Measurements from ENCODE around the gene KLRC4. TPM values are rescaled to one million over a fixed set of nuclear protein-coding genes. Genes with fewer than 3 reads are reported as not detected.
A peak's percentile ranks its signal among the peaks of the same experiment; 100 is the strongest.
"Not testable (repeated sequence)": the region's sequence is repeated elsewhere in the genome, so short reads cannot be mapped to it uniquely, and the experiment has no call there.

The KLRC4 gene
- polyA plus RNA-seq (2013, experiment 1 of 2; ENCODE audit: insufficient read length) = not detected
- not detected for polyA plus RNA-seq (2013, experiment 2 of 2; ENCODE audit: insufficient read length)

DNA sequence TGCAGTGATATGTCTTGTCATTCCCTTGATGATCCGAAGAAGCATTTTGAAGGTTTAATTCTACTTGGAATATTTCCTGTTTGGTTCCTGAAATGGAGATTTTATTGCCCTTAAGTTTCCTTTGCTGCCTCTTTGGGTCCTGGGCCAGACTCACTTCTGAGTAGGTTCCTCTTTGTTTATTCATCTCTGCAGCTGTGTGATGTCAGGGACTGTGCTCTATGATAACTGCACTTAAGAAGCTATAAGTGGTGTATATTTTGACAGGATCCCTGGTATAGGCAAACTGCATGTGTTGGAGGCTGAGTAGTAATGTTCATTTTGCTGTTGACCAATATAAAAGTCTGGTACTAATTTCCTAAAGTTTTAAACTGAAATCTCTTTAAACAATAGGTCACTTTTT lies at the start of gene KLRC4:
KLRC4 (minus strand) TSS at position 366 of the 400 bp plus-strand sequence; CDS start at position 184, 182 bp downstream.
- peak; percentile 5 for DNase-seq

- no peak for DNase-seq
Observed at GRCh38 chr12:10457760-10458159, 48.2 kb upstream of the KLRC4 start.

- no peak for DNase-seq
Observed at GRCh38 chr12:10456856-10457255, 47.3 kb upstream of the KLRC4 start.

DNA sequence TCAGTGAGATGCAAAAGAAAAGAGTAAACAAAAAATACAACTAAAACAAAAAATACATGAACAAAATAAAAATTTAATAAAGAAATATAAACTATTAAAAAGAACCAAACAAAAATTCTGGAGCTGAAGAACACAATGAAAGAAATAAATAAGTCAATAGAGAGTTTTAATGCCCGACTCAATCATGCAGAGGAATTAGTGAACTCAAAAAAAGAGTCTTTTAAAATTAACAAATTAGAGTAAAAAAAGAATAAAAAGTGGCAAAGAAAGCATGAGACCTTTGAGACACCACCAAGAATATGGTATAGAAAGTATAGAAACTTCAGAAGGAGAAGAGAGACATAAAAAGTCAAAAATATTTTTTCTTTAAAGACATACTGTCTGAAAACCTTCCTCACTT lies 46.2 kb upstream of the KLRC4 start:
- DNase-seq = no peak

- no peak for DNase-seq
Observed at GRCh38 chr12:10454531-10454930, 45.0 kb upstream of the KLRC4 start.

DNA sequence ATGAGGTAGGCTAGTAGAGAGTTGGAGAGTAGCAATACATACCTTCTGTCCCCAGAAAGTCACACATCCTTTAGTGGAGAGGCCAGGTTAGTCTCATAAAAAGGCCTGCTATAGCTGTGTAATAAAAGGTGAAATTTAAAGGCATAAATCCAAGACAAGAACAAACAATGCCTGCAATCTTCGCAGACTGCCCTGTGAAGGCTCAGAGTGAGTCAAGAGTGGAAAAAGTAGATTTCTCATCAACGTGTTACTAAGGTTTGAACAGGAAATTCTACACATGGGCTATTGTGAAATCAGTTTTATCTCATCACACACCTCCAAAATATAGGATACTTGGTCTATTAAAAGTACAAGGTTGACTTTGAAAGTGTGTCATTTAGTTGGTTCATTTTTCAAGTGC lies 43.6 kb upstream of the KLRC4 start, which contains the start of gene KLRC1:
KLRC1 (minus strand) TSS at position 222 of the 400 bp plus-strand sequence. CDS start 2,221 bp downstream, outside the sequence.
- DNase-seq = no peak

- no peak for DNase-seq
Observed at GRCh38 chr12:10448236-10448635, 38.7 kb upstream of the KLRC4 start.

GRCh38 chr12:10446052-10446451 lies 36.5 kb upstream of the KLRC4 start:
- not testable (repeated sequence) for DNase-seq

DNA sequence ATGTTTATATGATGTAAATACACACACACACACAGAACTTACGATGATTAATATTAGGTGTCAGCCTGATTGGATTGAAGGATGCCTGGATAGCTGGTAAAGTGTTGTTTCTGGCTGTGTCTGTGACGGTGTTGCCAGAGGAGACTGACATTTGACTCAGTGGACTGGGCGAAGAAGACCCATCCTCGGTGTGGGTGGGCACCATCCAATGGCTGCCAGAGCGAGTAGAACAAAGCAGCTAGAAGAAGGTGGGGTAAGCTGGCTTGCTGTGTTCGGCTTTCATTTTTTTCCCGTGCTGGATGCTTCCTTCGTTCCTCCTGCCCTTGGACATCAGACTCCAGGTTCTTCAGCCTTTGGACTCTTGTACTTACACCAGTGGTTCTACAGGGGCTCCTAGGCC lies 31.6 kb upstream of the KLRC4 start:
- not testable (repeated sequence) for DNase-seq

DNA sequence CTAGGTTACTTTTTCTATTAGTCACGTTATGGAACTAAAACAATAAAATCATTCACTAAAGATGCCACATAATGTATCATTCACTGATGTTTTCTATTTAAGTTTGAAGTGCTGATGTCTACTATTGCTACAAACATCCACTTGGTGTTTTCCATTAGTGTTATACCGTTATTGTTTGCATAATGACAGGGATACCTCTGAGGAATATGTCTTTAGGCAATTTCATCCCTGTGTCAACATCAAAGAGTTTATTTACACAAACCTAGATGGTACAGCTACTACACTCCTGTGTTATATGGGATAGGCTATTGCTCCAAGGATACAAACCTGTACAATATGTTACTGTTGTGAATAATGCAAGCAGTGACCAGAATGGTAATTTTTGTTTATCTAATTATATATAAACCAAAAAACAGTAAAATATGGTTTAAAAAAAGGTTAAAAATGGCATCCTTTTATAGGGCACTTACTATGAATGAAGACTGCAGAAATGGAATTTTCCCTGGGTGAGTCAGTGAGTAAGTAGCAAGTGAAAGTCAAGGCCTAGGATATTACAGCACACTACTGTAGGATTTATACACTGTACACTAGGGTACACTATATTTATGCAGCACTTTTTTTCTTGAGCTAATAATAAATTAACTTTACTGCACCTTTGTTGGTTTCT lies 30.2 kb upstream of the KLRC4 start:
- not testable (repeated sequence) for DNase-seq

- DNase-seq = not testable (repeated sequence)
Observed at GRCh38 chr12:10437601-10438000, 28.0 kb upstream of the KLRC4 start.

GRCh38 chr12:10435816-10436215 lies 26.3 kb upstream of the KLRC4 start, which contains the start of gene KLRC2:
Gene KLRC2 (minus strand): TSS chr12:10436010. CDS start chr12:10435986, 24 bp downstream.
- peak; percentile 9 for DNase-seq

GRCh38 chr12:10430623-10431022 lies 21.1 kb upstream of the KLRC4 start:
- peak; percentile 3 for DNase-seq

GRCh38 chr12:10425938-10426337 lies 16.4 kb upstream of the KLRC4 start:
- DNase-seq = not testable (repeated sequence)

GRCh38 chr12:10424260-10424899 lies 14.8 kb upstream of the KLRC4 start:
- not testable (repeated sequence) for DNase-seq

DNA sequence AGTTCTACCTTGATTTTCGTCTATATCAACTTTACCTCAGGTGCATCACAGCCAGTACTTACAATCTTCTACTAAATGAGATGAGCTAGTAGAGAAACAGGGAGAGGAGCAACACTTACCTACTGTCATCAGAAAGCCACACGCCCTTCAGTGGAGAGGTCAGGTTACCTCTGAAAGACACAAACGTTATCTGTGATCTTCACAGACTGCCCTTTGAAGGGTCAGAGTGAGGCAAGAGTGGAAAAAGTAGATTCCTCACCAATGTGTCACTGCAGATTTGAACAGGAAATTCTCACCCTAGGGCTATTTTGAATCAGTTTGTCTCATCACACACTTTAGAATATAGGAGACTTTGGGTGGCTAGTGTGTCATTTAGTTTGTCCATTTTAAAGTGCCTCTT lies 12.6 kb upstream of the KLRC4 start:
- not testable (repeated sequence) for DNase-seq

- DNase-seq = not testable (repeated sequence)
Observed at GRCh38 chr12:10420334-10420733, 10.8 kb upstream of the KLRC4 start, which contains the start of gene KLRC3. Gene KLRC3 (minus strand): TSS chr12:10420595. CDS start chr12:10420550, 45 bp downstream.

DNA sequence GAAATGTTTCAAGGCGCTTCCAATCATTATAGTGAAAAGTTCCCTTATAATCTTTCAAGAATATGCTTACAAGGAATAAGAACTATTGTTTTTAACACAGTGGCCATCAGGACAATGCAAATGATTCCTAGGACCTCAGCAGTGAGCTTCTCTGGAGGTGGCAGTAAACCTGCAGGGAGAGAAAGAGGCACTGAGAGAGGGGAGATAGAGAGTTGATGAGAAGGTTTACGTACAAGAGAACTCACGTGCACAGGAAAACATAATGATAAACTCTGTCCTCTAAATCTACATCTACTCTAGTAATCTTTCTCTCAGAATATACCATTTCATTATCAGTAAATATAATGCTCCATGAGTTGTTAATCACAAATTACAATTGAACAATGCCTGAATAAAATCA lies 715 bp downstream of the KLRC4 start:
- no peak for DNase-seq

DNA sequence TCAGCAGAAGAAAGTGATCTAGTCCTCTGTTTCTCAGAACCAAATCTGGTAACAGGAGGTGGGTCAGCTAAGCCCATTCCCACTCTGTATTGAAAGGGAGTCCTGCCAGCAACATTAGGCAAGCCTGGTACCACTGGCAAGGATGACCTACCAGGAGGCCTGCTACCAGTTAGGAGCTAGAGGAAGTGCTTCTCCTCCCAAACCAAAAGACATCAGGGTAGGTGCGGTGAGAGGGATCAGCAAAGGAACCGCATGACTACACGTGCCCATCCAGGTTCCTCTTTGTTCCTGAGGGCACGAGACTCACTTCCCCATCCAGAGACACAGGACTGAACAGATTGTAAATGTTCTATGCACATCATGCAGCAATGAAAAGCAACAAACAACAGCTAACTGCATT lies 2.8 kb downstream of the KLRC4 start:
- no peak for DNase-seq

- DNase-seq = no peak
Observed at GRCh38 chr12:10405294-10405693, 4.3 kb downstream of the KLRC4 start.

DNA sequence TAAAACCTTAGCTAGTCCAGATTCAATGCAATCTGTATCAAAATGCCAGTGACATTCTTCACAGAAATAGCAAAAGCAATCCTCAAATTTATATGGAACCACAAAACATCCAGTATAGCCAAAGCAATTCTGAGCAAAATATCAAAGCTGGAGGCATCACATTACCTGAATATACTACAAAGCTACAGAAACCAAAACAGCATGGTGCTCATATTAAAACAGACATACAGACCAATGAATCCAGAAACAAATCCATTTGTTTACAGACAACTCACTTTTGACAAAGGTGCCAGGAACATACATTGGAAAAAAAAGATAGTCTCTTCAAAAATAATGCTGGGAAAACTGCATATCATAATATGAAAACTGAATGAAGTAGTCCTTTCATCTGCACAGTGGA lies 4.8 kb downstream of the KLRC4 start:
- DNase-seq = no peak

GRCh38 chr12:10400829-10401228 lies 8.7 kb downstream of the KLRC4 start:
- peak; percentile 14 for DNase-seq

DNA sequence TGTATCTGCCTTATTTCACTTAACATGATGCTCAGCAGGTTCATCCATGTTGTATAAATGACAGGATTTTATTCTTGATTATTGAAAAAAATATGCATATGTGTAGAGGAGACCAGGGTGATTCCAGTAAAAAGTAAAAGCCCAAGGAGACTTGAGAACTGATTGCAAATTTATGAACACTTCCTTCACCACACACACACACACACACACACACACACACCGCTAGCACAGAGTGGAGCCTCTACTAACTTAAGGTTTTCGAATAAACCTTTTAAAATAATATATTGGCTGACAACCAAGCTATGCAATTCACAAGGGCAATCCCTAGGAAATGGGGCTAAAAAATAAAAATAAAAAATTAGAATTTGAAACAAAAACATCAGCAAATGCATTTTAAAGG lies 11.4 kb downstream of the KLRC4 start:
- DNase-seq = no peak

DNA sequence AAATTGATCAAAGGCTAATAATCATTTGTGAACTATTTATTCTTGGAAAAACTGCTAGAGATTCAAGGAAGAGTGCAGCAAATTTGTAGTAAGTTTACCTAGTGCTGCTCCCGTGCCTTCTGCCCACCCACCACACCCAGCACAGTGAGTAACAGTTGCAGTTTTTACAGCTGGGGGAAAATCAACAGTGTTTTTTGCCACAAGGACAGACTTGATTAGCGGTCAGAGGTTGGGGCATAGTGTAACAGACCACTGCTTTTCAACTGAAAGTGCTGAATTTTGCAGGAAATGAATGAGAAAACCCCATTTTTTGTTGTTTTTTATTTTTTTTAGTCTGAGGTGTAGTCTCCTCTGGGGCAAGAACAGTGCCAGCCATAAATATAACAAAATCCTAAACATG lies 12.3 kb downstream of the KLRC4 start:
- DNase-seq = no peak
